Measurements from ENCODE around the gene TYW3.
"Not testable (repeated sequence)": the region's sequence is repeated elsewhere in the genome, so short reads cannot be mapped to it uniquely, and the experiment has no call there.

Gene TYW3

DNA sequence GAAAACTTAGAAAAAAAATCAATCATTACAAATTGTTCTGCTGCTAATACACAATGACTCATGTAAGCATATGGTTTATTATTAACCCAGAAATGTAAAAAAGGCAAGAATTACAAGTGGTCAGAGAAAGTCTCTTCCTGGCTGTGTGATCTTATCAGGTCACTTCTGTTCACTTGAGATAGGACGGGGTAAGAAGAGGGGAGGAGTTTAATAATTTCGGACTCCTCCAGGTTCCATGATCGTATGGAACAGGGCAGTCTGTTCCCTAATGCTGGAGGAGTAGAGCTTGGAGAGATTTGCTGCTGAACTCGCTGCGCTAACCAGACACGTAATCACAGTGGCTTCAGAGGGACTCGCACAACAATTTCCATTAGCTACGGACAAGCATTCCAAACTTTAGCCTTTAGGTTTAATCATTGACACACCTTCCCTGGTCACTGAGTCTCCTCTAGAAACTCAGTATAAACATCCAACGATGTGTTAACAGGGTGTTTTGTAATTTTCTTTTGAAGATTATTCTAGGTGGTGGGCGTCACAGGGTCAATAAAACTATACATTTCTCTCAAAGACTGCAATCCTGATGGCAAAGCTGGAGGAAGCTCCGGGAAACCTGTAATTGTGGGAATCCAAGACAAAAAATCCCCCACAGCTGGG lies 1.4 kb upstream of the TYW3 start:
- no peak for DNase-seq

DNA sequence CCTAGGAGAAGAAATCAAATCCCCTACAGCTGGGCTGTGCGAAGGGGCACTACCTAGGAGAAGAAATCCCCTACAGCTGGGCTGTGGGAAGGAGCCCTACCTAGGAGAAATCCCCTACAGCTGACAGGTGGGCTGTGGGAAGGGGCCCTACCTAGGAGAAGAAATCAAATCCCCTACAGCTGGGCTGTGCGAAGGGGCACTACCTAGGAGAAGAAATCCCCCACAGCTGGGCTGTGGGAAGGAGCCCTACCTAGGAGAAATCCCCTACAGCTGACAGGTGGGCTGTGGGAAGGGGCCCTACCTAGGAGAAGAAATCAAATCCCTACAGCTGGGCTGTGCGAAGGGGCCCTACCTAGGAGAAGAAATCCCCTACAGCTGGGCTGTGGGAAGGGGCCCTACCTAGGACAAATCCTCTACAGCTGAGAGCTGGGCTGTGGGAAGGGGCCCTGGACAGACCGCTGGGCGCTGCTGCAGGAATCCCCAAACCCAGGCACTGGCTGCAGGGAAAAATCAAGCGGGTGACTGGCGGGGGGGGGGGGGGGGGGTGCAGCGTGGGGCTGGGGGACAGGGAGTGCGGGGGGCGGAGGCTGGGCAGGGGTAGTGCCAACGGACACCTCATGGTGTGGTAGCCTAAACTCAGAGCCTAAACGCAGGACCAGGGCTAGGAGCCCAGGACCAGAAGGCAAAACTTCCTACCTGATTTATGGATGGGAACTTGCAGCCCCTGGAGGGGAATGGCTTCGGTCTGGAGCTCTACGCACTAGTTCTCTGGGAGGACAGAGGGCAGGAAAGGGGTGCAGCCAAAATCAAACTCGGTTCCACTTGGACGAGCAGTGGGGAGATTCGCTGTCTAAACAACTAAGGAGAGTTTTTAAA lies 643 bp upstream of the TYW3 start:
- peak; percentile 23 for DNase-seq

DNA sequence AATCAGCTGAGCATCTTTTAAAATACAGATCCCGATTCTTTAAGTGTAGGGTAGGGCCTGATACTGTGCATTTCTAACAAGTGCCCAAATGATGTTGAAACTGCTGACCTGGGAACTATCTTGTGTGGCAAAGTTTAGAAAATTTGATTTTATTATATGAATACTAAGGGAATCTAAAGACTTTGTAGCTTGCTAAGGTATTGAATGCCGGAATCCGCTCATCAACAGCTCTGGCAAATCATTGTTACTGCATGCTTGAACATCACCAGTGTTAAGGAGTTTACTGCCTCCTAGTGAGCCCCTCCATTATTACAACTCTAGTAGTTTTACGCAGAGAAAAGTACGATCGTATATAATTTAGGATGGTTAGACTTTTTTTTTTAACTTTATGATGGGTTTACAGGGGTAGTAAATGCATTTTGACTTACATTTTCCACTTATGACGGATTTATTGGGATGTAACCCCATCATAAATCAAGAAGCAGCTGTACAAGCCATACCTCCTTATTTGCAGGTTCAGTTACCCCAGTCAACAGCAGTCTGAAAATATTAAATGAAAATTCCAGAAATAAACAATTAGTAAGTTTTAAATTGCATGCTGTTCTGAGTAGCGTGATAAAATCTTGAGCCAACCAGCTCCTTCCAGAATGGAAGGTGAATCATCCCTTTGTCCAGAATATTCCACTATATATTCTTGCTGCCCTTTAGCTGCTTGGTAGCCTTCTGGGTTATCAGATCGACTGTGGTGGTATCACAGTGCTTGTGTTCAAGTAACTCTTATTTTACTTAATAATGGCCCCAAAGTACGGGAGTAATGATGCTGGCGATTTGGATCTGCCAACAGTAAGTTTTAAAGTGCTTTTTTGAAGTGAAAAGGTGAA lies 892 bp downstream of the TYW3 start:
- DNase-seq, result peak; percentile 33

DNA sequence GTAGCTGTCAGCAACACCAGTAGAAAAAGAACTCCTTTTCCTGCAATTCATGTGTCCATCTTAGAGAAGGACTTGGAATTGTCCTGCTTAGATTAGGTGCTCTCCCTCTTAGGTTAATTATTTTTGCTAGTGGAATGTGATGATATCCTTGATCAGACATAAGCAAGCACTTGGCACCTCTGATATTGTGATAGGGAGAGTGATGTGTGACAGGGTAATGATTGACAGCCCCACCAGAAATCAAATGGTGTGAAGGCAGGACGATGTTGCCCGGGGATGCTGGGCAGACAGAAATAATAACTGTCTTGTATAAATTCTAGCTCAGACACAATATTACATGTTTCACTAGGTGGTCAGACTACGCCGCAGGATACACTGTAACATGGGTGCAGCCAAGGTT lies 4.4 kb downstream of the TYW3 start:
- no peak for DNase-seq

DNA sequence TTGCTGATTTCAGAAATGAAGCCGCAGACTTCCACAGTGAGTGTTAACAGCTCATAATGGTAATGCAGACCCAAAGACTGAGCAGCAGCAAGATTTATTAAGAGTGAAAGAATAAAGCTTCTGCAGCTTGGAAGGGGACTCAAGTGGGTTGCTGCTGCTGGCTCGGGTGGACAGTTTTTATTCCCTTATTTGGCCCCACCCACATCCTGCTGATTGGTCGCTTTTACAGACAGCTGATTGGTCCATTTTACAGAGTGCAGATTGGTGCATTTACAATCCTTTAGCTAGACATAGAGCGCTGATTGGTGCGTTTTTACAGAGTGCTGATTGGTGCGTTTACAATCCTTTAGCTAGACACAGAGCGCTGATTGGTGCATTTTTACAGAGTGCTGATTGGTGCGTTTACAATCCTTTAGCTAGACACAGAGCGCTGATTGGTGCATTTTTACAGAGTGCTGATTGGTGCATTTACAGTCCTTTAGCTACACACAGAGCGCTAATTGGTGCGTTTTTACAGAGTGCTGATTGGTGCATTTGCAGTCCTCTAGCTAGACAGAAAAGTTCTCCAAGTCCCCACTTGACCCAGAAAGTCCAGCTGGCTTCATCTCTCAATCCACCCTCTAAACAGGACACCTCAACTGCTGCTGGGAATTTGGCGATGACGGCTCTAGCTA lies 7.5 kb downstream of the TYW3 start:
- DNase-seq, result not testable (repeated sequence)

DNA sequence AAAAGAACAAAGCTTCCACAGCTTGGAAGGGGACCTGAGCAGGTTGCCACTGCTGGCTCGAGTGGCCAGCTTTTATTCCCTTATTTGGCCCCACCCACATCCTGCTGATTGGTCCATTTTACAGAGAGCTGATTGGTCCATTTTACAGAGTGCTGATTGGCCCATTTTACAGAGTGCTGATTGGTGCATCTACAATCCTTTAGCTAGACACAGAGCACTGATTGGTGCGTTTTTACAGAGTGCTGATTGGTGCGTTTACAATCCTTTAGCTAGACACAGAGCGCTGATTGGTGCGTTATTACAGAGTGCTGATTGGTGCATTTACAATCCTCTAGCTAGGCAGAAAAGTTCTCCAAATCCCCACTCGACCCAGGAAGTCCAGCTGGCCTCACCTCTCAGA lies 12.3 kb downstream of the TYW3 start:
- DNase-seq, result not testable (repeated sequence)

DNA sequence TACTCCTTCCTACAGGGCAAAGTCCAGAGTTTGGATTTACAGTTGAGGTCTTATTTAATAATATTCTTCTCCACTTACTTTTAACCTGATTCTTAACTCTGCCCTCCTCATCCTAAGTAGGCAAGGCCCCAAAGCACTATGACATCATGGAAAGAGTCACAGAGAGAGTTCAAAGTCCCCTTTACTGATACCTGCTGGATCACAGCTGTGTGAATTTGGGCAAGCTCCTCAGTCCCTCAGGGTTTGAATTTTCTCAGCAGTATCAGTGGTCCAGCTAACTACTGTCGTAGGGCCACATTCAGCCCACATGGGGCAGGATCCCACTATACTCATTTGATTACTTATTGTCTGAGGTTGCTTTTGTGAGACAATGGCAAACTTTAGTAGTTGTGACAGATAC lies 16.0 kb downstream of the TYW3 start:
- no peak for DNase-seq

DNA sequence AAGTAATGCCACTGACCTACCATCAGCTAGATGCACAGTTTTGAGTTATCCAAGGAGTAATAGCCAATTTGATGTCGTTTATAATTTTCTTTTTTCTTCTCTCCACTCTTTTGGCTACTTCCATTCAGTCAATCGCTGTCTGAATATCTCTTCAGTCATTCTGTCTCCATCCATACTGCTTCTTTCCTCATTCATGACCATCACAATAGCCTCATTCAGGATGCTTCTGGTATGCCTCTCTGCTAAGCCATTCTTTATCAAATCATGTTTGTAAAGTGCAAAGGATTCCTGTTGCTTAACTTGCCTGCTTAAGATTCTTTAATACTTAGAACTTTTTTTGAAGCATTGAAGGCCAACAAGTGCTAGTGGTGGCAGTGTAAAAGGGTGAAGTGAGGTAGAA lies 20.2 kb downstream of the TYW3 start:
- no peak for DNase-seq

DNA sequence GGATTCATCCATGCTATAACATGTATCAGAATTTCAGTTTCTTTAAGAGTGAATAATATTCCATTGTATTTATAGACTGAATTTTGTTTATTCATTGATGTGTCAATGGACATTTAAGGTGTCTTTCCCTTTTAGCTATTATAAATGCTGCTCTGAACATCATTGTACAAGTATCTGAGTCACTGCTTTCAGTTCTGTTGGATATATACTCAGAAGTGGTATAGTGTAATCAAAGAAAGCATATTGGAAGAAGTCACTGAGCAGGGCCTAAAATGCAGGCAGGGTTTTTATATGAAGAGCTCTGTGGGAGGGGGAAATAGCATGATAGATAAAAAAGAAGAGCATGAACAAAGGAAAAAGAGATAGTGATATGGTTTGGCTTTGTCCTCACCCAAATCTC lies 22.5 kb downstream of the TYW3 start:
- DNase-seq, result no peak

DNA sequence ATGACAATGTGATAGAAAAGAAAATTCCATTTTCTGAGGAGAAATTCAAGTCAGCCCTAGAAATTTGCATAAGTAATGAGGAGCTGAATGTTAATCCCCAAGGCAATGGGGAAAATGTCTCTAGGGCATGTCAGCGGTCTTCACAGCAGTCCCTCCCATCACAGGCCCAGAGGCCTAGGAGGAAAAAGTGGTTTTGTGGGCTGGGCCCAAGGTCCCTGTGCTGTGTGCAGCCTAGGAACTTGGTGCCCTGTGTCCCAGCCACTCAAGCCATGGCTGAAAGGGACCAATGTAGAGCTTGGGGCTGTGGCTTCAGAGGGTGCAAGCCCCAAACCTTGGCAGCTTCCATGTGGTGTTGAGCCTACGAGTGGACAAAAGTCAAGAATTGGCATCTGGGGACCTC lies 23.7 kb downstream of the TYW3 start:
- not testable (repeated sequence) for DNase-seq

DNA sequence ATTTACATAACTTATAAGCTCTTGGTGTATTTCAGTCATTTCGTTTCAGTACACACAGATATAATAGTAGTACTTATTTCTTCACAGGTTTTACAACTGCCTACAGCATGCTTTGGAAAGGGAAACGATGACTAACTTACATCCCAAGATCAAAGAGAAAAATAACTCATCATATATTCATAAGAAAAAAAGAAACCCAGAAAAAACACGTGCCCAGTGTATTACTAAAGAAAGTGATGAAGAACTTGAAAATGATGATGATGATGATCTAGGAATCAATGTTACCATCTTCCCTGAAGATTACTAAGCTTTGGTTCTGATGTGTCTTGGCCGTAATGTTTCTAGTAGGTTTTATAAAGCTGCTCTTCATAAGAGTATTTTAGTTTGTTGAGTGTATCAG lies 30.9 kb downstream of the TYW3 start:
- no peak for DNase-seq

DNA sequence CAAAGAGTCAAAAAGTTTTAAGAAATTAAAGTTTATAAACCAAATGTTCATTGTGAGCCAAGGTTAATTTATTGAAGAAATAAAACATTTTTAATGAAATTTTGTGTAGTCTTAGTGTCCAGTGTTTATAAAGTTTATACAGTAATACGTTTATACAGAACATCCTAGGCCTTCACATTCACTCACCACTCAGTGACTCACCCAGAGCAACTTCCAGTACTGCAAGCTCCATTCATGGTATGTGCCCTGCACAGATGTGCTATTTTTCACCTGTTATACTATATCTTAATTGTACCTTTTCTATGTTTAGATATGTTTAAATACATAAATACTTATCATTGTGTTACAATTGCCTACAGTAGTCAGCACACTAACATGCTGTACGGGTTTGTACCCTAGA lies 33.6 kb downstream of the TYW3 start:
- DNase-seq, result no peak

DNA sequence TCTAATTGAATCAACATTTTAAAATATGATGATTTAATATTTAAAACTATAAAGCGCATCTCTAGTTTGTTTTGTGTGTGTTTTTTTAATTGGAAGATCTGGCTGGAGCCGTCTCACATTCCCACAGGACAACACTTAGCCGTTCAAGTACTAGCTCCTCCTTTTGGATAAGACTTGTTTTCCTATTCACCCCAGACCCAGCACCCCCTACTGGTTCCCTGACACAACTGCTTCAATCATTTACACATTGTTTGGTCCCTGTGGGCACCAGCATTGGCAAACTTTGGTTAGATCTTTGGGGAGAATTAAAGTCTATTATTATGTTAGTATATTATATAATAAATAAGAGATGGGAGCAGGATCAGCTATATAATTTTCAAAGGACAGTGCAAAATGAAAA lies 34.5 kb downstream of the TYW3 start:
- DNase-seq, result no peak

DNA sequence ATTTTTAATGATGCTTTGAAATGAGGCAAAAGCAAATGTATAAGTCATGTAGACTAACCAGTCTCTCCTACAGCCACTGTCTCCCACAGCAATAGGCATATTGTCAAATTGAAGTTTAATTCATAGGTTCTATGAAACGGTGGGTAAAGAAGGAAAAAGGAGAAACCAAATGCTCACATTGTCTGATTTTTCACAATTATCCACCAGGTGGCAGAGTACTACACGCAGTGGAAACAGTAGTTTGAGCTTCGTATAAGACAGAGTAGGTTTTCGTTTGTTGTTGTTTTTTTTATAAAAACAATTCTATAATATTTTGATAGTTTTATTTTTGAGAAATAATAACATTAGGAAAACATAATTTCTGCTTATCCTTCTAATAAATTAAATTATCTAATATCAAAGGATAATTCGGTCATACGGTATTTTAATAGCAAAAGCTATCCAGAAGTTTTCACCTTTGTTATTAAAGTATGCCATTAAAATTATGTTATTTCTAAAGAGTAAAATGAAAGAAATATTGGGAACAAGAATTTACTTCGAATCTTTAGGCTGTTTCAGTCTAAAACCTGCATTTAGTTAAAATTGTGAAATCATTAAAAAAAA lies 39.1 kb downstream of the TYW3 start:
- no peak for DNase-seq

DNA sequence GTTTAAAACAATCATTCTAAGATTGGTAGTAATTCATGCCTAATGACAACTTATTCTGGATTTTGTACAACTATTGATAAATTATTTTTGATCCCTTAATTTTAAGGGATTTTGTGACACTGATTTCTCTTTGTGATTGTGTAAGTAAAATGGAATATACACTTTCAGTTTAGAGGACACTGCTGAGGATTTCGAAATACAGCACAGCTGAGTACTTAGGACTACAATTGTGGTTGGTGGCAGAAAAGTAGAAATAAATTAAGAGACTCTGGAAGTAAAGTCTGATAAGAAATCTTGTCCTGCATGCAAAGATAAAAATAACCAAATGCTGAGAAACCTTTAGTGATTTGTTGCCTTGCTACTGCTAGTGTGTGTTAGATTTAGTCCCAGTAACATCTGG lies 40.0 kb downstream of the TYW3 start:
- no peak for DNase-seq

DNA sequence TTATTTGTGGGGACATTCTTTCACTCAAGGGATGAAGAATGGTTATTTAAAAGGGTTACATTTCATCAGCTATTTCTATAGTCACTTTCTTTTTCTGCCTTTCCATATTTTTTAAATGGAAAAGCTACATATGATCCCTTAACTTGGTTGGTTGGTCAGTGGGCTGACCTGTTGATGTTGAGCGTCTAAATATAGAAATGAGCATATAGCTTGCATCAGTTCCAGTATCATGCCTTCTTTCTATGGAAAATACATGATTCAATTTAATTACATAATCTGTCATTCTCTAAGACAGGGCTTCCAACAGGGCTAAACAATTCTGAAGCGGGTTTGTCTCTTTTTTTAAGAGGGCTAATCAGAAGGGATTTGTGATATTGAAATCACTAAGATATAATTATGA lies 40.6 kb downstream of the TYW3 start:
- DNase-seq, result no peak

DNA sequence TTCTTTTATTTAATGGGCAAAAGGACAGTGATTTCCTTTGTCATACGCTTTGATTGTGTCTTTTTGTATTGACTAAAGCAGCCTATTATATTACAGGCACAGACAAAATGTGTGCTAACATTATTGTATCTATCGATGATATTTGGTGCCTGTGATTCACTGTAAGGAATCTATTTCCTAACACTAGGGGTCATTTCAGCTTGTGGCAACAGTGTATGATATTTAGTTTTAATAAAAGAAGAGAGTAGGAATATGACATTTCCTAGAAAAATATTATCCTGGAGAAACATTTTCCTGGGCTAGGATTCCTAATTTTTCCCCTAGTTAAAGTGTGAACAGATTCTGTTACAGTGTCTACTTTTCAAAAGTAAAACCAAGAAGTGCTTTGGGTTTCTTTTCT lies 42.8 kb downstream of the TYW3 start:
- no peak for DNase-seq

DNA sequence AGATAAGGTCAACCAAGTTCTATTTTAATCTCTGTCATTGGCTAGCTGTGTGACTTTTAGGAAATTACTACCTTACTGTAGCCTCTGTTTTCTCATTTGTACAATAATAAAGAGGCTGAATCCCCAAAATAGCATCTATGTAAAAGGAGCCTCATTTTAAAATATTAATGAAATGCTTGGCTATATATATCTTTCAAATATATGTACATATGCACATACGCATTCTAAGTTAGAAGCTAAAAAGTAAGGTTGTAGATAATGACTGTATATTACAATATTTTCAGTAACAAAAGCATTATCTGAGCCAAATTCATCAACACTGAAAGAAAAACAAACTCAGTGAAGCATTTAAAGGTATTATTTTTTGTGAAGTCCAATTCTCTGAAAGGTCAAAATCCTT lies 44.6 kb downstream of the TYW3 start:
- no peak for DNase-seq

DNA sequence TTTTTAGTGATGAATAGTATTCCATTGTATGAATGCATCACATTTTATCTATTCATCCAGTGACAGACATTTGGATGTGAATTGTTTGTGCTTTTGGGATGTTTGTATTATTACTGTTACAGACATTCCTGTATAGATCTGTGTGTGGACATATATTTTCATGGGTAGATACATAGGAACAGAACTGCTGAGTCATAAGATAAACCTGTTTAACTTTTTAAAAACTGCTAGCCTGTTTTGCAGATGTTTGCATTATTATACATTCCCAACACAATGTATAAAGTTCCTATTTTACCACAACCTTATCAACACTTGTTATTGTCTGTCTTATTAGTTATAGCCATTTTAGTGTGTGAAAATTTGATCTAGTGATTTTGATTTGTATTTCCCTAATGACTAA lies 46.8 kb downstream of the TYW3 start:
- no peak for DNase-seq

DNA sequence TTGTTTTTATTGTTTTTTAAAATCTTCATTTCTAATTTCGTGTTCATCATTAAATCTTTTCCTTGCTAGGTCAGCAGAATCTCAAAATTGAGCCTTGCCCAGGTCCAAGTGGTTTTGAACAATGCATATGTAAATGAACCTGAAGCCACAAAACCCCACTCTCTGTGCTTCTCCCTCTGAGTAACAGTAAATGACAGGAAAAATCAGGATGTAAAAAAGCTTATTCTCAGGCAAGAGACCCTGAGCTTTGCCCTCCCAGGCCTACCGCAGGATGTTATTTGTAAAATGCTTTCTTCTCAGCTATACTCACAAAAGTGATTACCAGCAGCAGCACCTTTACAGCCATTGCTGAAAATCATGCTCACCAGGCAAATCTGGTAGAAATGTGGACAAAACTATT lies 47.6 kb downstream of the TYW3 start:
- no peak for DNase-seq

DNA sequence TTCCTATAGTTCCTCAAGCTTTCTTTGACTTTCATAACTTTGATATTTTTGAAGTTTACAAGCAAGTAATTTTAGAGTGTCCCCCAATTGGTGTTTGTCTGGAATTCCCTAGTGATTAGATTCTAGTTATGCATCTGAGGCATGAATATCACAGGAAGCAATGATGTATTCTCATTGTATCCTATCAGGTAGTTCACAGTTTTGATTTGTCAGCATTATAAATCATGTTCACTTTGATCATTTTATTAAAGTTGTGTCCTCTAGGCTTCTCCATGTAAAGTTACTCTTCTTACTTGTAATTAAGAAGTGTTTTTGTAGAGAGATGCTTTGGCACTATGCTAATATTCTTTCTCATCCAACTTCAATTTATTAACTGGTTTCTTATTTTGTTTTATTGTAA lies 53.0 kb downstream of the TYW3 start:
- no peak for DNase-seq

DNA sequence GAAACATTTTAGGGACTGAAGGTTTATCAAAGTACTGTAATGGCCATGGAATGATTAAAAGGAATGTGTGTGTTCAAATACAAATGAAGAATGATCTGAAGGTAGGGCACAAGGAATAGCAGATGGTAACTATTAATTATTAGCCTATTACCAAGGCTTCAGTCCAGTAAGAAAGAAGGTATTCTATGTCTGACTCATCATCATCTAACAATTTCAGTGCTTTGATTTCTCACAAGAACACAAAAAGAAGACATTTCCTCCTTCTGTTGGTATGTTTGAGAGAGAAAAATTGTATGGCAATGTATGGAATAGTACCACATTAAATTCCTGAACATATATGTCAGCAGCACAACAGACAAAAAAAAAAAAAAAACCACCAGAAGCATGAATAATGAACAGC lies 57.5 kb downstream of the TYW3 start:
- DNase-seq, result no peak

DNA sequence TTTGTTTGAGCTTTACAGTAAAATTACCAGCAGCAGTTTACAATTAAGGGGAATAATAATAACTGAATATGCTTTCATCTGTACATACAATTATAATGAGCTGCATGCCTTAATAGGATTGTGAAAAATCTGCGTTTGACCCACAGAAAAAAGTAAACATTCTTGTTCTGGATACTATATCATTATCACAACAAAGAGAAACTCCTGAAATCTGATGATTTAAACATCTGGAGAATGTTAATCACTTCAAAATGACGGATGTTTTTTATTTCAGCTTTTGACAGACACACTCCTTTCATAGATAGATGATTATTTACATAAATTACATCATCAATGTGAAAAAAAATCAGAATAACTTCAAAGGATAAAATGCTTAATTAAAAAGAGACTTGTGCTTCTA lies 58.5 kb downstream of the TYW3 start:
- DNase-seq, result no peak
